Measurements from ENCODE around the gene EHD4.

GRCh38 chr15:41992803-41993190 is 20.4 kb upstream of the EHD4 start:
- TF ChIP-seq, protein P1, sequence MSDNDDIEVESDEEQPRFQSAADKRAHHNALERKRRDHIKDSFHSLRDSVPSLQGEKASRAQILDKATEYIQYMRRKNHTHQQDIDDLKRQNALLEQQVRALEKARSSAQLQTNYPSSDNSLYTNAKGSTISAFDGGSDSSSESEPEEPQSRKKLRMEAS (IDR thresholded peaks at IDR 0.05; ENCODE audit: low read depth, low read length): no peak
- TF ChIP-seq, protein P2, sequence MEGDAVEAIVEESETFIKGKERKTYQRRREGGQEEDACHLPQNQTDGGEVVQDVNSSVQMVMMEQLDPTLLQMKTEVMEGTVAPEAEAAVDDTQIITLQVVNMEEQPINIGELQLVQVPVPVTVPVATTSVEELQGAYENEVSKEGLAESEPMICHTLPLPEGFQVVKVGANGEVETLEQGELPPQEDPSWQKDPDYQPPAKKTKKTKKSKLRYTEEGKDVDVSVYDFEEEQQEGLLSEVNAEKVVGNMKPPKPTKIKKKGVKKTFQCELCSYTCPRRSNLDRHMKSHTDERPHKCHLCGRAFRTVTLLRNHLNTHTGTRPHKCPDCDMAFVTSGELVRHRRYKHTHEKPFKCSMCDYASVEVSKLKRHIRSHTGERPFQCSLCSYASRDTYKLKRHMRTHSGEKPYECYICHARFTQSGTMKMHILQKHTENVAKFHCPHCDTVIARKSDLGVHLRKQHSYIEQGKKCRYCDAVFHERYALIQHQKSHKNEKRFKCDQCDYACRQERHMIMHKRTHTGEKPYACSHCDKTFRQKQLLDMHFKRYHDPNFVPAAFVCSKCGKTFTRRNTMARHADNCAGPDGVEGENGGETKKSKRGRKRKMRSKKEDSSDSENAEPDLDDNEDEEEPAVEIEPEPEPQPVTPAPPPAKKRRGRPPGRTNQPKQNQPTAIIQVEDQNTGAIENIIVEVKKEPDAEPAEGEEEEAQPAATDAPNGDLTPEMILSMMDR (IDR thresholded peaks at IDR 0.05; ENCODE audit: low read depth, low read length): no peak
- TF ChIP-seq POLR2A (IDR thresholded peaks at IDR 0.05; ENCODE audit: extremely low read depth, insufficient read length) (no peak), MYC (IDR thresholded peaks at IDR 0.05; ENCODE audit: low read depth, low read length) (no peak)
